ENCODE results near the gene LMOD1. TPM values are rescaled to one million over a fixed set of nuclear protein-coding genes. Genes with fewer than 3 reads are reported as not detected.
"Not testable (repeated sequence)": the region's sequence is repeated elsewhere in the genome, so short reads cannot be mapped to it uniquely, and the experiment has no call there.

The LMOD1 gene
- total RNA-seq, 2 experiments from 2014 or later = not detected

DNA sequence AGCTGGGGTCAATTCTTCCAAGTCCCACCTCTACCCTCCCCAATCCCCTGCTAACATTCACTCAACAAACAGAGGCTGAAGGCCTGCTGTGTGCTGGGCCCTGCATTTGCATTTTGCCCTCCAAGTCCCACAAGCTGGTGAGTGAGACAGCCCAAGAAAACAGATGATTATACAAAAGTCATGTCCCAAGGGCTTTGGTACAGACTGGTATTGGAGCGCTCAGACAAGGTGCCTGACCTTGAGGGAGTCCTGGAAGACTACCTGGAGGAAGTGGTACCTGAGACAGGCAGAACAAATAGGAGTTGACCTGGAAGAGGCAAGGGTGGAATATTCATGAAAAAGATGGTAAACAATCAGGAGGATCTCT lies 4.2 kb downstream of the LMOD1 start:
- CTCF ChIA-PET = interaction anchor here (2.2 kb wide), 1 partner anchor 46 kb away, joined by 8 read pairs; no protein-coding TSS in a partner anchor
- Mint-ChIP-seq H3K27me3 (peaks cover 42% of the 10 kb centered on the region), H3K9me3 (ENCODE audit: low read depth) (no peaks in the 10 kb centered on the region), H3K27ac (no peak overlapping the region), H3K4me1 (peaks cover 13% of the 10 kb centered on the region), H3K36me3 (no peaks in the 10 kb centered on the region), H3K4me3 (no peak overlapping the region)
- ATAC-seq (no peak), DNase-seq (no peak)

DNA sequence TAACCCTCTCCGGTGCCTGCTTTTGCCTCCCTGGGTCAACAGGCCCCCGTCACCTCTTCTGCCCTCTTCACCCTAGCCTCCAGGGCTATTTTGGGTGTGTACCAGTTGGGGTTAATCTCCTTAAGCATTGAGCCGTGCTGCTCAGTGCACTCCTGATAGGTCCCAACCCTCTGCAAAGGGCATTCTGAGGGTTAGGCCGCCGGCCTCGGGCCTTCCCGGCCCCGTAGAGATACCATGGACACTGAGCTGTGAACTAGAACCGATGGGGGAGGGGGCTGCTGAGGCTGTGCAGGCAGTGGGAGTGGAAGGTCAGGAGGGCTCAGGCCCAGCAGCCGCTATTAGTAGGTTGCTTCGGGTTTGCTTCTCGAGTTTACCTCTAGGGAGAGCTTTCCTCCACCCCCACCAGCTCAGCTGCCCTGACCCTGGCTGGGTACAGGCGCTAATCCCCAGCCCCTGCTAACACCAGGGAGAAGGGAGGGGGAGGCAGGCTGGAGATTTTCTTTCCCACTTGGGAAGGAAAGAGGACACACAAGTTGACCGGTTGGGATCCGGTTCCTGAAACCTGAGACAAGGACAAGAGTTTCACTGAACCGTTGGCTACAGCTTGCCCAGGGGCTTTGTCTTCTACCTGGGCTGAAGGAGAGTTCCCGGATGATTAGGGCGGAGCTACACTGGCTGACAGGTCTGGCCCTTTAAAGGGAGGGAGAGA lies 4.8 kb downstream of the LMOD1 start:
- ATAC-seq (no peak), DNase-seq (no peak)
- H3K27ac Mint-ChIP-seq = no peak overlapping the region
- H3K9me3 Mint-ChIP-seq (ENCODE audit: low read depth) = no peaks in the 10 kb centered on the region
- H3K4me1 Mint-ChIP-seq = peaks cover 8% of the 10 kb centered on the region
- peaks cover 37% of the 10 kb centered on the region for H3K27me3 Mint-ChIP-seq
- no peaks in the 10 kb centered on the region for H3K36me3 Mint-ChIP-seq
- CTCF ChIA-PET = no interaction called here
- no peak overlapping the region for H3K4me3 Mint-ChIP-seq

DNA sequence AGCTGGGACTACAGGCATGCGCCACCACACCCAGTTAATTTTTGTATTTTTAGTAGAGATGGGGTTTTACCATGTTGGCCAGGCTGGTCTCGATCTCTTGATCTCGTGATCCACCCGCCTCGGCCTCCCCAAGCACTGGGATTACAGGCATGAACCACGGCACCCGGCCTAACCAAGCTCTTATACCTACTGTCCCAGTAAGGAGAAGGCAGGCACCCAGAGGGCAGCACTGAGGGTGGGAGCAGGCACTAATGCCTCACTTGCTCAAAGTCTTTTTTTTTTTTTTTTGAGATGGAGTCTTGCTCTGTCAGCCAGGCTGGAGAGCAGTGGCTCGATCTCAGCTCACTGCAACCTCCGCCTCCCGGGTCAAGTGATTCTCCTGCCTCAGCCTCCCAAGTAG lies 6.0 kb downstream of the LMOD1 start:
- peaks cover 30% of the 10 kb centered on the region for H3K27me3 Mint-ChIP-seq
- H3K4me1 Mint-ChIP-seq; H3K9me3 Mint-ChIP-seq (ENCODE audit: low read depth); DNase-seq; H3K27ac Mint-ChIP-seq; CTCF ChIA-PET; ATAC-seq; H3K36me3 Mint-ChIP-seq; H3K4me3 Mint-ChIP-seq: not testable (repeated sequence)

DNA sequence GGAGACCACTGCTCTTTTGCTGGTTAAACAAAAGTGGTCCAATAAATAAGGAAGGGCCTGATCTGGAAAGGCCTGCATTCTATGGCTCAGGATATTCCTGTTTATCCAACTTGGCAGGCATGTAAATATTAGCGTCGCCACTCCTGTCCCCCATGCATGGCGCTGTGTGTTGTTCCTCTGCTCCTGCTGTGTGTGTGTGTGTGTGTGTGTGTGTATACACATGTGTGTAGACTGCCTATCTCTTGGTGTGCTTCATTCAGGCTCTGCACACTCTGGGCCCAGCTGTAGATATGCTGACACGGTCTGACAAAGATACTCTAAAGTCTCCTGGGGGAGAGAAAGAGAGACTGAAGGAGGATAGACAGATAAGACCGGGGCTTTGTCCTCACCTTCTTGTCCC lies 6.8 kb downstream of the LMOD1 start:
- Mint-ChIP-seq H3K36me3 (no peaks in the 10 kb centered on the region), H3K4me3 (no peak overlapping the region), H3K4me1 (no peaks in the 10 kb centered on the region), H3K9me3 (ENCODE audit: low read depth) (no peaks in the 10 kb centered on the region), H3K27ac (no peak overlapping the region), H3K27me3 (peaks cover 30% of the 10 kb centered on the region)
- DNase-seq (no peak), ATAC-seq (no peak)
- CTCF ChIA-PET = no interaction called here

DNA sequence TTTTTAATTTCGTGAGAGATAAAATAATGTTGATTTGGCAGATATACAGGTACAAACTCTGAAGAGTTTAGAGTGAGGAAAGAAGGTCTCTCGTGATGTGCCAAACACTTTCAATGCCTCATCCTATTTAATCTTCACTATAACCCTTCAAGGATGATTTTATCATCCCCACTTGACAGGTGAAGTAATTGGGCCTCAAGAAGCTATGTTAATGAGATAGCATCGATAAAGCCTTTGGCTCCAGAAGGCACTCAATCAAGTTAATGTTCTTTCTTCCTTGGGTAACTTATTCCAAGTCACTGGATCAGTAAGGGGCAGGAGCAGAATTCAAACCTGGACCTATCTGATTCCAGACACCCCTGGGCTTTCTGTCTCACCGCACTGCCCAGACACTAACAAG lies 7.2 kb downstream of the LMOD1 start:
- ATAC-seq = no peak
- CTCF ChIA-PET = no interaction called here

DNA sequence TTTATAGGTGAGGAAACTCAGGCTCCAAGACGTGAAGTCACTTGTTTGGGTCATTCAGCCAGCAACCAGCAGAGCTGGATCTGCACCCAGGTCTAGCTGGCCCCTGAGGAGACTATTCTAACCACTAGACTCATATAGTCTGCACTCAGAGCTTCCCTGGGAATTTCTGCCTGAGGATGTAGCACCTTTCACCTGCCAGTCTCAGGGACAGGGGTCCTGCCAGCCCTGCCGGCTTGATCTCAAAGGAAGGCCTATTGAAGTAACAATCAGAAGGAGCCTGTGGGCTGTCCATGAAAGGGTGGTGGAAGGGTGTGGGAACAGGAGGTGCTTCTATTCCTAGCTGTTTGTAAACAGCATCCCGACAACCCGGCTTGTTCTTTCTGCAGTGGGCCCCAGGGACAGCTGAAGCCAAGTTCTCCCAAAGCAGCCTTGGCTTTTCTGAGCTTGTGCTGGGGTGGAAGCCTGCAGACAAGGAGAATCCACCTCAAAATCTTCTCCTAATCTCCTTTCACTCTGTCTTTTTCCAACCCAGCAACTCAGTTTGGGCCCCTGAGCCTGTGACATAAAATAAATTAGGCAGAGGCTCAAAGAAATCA lies 7.8 kb downstream of the LMOD1 start:
- CTCF ChIA-PET = interaction anchor here (2.2 kb wide), 1 partner anchor 43 kb away, joined by 7 read pairs; no protein-coding TSS in a partner anchor
- no peak overlapping the region for H3K4me3 Mint-ChIP-seq
- ATAC-seq (no peak), DNase-seq (no peak)
- no peaks in the 10 kb centered on the region for H3K36me3 Mint-ChIP-seq
- H3K9me3 Mint-ChIP-seq (ENCODE audit: low read depth) = no peaks in the 10 kb centered on the region
- H3K27ac Mint-ChIP-seq = no peak overlapping the region
- H3K27me3 Mint-ChIP-seq = peaks cover 30% of the 10 kb centered on the region
- no peaks in the 10 kb centered on the region for H3K4me1 Mint-ChIP-seq

More for the DNA sequence above, 7.2 kb downstream of the LMOD1 start:
- Mint-ChIP-seq H3K4me1 (no peaks in the 10 kb centered on the region), H3K36me3 (no peaks in the 10 kb centered on the region), H3K4me3 (no peak overlapping the region), H3K27me3 (peaks cover 30% of the 10 kb centered on the region), H3K27ac (no peak overlapping the region), H3K9me3 (ENCODE audit: low read depth) (no peaks in the 10 kb centered on the region)
- DNase-seq = no peak

DNA sequence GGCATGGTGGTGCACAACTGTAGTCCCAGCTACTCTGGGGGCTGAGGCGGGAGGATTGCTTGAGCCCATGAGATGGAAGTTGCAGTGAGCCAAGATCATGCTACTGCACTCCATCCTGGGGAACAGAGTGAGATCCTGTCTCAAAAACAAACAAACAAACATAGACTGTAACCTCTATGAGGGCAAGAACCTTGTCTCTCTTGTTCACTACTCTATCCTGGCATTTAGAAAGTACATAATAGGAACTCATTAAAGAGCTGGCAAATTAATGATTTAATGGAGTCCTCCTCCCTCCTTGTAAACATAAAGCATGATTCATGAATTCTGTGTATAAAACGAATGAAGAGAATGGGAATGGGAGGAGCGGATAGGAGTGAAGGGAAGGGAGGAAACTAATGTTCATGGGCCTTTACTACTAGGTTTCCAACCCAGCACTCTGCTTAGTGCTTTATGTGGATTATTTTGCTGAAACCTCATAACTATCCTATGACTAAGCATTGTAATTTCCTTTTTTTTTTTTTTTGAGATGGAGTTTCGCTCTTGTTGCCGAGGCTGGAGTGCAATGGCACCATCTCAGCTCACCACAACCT lies 8.6 kb downstream of the LMOD1 start:
- CTCF ChIA-PET = interaction anchor here (2.2 kb wide), 1 partner anchor 42 kb away, joined by 7 read pairs; no protein-coding TSS in a partner anchor
- no peaks in the 10 kb centered on the region for H3K36me3 Mint-ChIP-seq
- ATAC-seq (no peak), DNase-seq (no peak)
- H3K9me3 Mint-ChIP-seq (ENCODE audit: low read depth) = no peaks in the 10 kb centered on the region
- no peaks in the 10 kb centered on the region for H3K4me1 Mint-ChIP-seq
- peaks cover 27% of the 10 kb centered on the region for H3K27me3 Mint-ChIP-seq
- H3K4me3 Mint-ChIP-seq = no peak overlapping the region
- H3K27ac Mint-ChIP-seq = no peak overlapping the region

DNA sequence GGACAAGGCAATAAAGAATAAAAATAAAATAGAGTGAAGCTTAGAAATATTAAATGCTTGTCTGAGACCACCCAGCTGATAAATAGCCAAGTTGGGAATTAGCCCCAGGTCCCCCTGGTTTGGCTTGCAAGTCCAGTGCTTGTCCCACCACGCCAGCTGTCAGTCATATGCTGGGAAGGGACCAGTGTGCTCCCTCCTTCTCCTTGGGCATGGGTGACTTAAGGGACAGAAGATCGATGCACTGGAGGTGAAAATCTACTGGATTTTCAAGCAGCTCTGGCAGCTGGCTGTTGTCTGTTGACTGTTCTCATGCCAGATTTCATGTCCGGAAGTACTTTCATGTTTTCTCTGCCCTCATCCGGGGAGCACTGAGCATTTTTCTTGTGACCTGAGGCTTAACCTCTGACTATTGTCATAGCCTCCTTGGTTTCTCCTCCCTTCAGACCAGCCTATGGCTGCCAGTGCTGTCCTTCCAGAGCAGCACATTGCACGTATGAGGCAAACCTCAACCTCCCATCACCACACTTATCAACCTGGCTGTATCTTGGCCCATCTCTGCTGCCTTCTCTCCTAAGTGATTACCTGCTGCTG lies 12.4 kb downstream of the LMOD1 start:
- H3K9me3 Mint-ChIP-seq (ENCODE audit: low read depth) = no peaks in the 10 kb centered on the region
- no peaks in the 10 kb centered on the region for H3K36me3 Mint-ChIP-seq
- ATAC-seq (no peak), DNase-seq (no peak)
- H3K4me3 Mint-ChIP-seq = no peak overlapping the region
- no peak overlapping the region for H3K27ac Mint-ChIP-seq
- no peaks in the 10 kb centered on the region for H3K4me1 Mint-ChIP-seq
- H3K27me3 Mint-ChIP-seq = peaks cover 29% of the 10 kb centered on the region
- CTCF ChIA-PET = no interaction called here

DNA sequence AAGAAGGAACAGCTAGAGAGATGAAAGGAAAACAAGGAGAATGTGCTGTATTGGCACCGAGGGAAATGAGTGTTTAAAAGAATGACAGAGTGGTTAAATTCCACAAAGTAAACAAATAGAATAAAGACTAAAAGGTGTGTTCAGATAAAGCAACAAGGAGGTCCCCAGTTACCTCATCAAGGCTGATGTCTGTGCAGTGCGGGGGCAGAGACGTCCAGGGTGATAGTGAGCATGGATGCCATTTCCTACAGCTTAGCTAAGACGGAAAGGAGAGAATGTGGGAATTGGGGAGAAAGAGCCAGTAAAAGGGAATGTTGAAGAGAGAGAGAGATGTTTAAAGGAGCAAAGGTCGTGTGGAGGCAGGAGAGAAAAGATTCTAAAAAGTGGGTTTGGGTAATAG lies 15.5 kb downstream of the LMOD1 start:
- Mint-ChIP-seq H3K27me3 (peaks cover 33% of the 10 kb centered on the region), H3K9me3 (ENCODE audit: low read depth) (no peaks in the 10 kb centered on the region)
- CTCF ChIA-PET = no interaction called here

DNA sequence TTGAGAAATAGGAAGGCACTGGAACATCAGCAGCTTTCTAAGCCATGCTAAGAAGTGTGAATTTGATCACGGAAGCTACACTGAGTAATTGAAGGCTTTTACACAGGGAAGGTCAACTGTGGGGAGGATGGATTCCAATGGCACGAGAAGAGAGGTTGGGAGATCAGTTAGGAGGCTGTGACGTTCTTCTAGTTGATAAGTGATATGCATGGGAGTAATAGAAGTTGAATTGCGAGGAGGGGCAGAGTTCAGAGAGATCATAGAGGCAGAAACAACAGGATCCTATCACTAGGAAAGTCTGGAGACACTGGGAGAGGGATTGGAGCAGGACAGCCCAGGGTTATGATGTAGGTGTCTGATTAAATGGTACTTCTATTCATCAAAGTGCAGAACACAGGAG lies 16.2 kb downstream of the LMOD1 start:
- Mint-ChIP-seq H3K9me3 (ENCODE audit: low read depth) (no peaks in the 10 kb centered on the region), H3K4me1 (no peaks in the 10 kb centered on the region), H3K36me3 (no peaks in the 10 kb centered on the region), H3K27me3 (peaks cover 36% of the 10 kb centered on the region), H3K27ac (no peak overlapping the region), H3K4me3 (no peak overlapping the region)
- no peak for ATAC-seq
- DNase-seq = no peak
- CTCF ChIA-PET = no interaction called here

More for the DNA sequence above, 15.5 kb downstream of the LMOD1 start:
- no peaks in the 10 kb centered on the region for H3K4me1 Mint-ChIP-seq
- H3K4me3 Mint-ChIP-seq = no peak overlapping the region
- no peak for ATAC-seq
- H3K27ac Mint-ChIP-seq = no peak overlapping the region
- no peaks in the 10 kb centered on the region for H3K36me3 Mint-ChIP-seq
- DNase-seq = no peak

DNA sequence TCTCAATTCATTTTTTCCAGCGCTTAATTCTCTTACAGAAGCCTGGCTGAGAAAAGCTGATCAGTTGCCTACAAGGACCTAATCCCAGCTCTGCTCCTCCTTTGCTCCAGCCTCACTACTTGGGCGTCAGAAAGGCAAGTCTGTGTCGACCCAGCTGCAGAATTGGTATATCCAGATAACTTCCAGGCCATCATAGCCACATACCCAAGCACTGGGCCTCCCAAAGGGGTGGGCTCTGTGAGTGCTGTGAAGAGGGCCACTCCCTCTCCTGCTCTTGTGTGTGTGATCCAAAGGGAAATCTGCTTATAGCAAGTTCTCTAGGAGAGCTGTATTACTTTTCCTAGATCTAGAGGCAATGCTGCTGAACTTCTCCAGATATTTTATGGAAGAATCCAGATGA lies 18.1 kb downstream of the LMOD1 start:
- DNase-seq = no peak
- Mint-ChIP-seq H3K9me3 (ENCODE audit: low read depth) (no peaks in the 10 kb centered on the region), H3K4me1 (no peaks in the 10 kb centered on the region), H3K27me3 (peaks cover 29% of the 10 kb centered on the region), H3K36me3 (no peaks in the 10 kb centered on the region), H3K4me3 (no peak overlapping the region), H3K27ac (no peak overlapping the region)
- ATAC-seq = no peak
- CTCF ChIA-PET = interaction anchor here (1.6 kb wide), 1 partner anchor 19 kb away, joined by 3 read pairs; no protein-coding TSS in a partner anchor

DNA sequence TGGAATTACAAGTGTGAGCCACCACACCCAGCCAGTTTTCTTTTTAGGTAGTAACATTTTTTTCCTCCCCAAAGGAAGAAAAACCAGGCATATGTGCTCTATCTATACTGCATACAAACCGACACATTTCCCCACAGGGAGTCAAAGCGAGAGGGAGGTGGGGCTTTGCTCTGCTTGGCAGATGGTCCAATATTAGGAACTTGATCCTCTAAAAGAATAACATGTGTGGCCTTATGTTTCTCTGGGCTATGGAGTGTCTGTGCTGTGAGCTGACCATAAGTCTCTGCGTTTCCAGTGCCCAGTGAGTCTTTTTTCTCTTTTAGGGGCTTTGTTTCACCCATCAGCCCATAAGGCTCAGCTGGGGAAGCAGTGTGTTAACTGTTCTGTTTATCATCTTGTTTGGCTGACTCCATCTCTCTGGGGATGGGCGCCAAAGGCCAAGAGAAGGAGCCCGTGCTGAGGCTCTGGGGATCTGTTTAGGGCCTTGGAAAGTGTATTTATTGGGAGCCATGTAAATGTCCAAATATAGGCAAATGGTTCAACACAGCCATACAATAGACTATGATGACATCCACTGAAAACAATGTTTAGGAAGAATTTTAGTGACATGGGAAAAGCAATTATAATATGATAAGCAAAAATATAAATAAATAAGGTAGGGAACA lies 20.2 kb downstream of the LMOD1 start:
- Mint-ChIP-seq H3K27ac (no peak overlapping the region), H3K4me1 (no peaks in the 10 kb centered on the region), H3K4me3 (no peak overlapping the region), H3K27me3 (peaks cover 34% of the 10 kb centered on the region), H3K9me3 (ENCODE audit: low read depth) (no peaks in the 10 kb centered on the region), H3K36me3 (no peaks in the 10 kb centered on the region)
- DNase-seq (no peak), ATAC-seq (no peak)
- CTCF ChIA-PET = interaction anchor here (0.7 to 1.6 kb wide), 2 partner anchors 30 to 856 kb away, joined by 3 to 10 read pairs; no protein-coding TSS in a partner anchor

DNA sequence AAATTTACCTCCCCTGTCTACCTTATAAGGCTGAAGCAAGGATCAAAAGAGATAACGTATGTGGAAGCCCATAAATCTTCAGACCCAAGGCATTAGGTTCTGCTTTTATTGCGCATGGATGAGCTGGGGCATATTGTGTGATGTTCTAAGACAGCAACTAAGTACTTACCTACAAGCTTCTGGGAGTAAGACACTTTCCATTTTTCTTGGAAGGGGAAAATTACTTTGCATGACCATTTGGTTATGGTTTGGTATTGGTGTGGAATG lies 21.1 kb downstream of the LMOD1 start:
- CTCF ChIA-PET = interaction anchor here (1.6 kb wide), 1 partner anchor 29 kb away, joined by 10 read pairs; no protein-coding TSS in a partner anchor
- no peak for ATAC-seq
- Mint-ChIP-seq H3K9me3 (ENCODE audit: low read depth) (no peaks in the 10 kb centered on the region), H3K27me3 (peaks cover 36% of the 10 kb centered on the region), H3K36me3 (no peaks in the 10 kb centered on the region), H3K4me1 (no peaks in the 10 kb centered on the region), H3K4me3 (no peak overlapping the region), H3K27ac (no peak overlapping the region)
- no peak for DNase-seq

All from activated CD8-positive, alpha-beta memory T cell treated with anti-CD3 and anti-CD28 coated beads, Interleukin-2, amount 10 ng/mL, durations not matched to agents 7 days and 5 days (primary cell).